ENCODE data around the gene ZNF559. TPM values are rescaled to one million over a fixed set of nuclear protein-coding genes. Genes with fewer than 3 reads are reported as not detected.
A peak's percentile ranks its signal among the peaks of the same experiment; 100 is the strongest.

The ZNF559 gene
- total RNA-seq, 2 donors from 2014 or later = 6.5 to 6.6 TPM

GRCh38 chr19:9306443-9306842 is 17.5 kb upstream of the ZNF559 start:
- 88 to 95% methylated on average over 1 of the region's 1 CpG for WGBS, 2 donors
- H3K4me3 ChIP-seq = no peak overlapping the region
- peaks cover 7% of the 10 kb centered on the region for H3K4me1 ChIP-seq
- no peak overlapping the region for H3K27ac ChIP-seq
- no peak for ATAC-seq
- TF ChIP-seq POLR2A (IDR thresholded peaks at IDR 0.05) (no peak), CTCF (IDR thresholded peaks at IDR 0.05) (no peak)
- no peak for DNase-seq
- intact Hi-C loops (cut with DNase I) = no loop called here
- peaks cover 0 to 10% (median 0%) of the 10 kb centered on the region in 3 donors for H3K9me3 ChIP-seq
- peaks cover 8% of the 10 kb centered on the region in 2 donors for H3K36me3 ChIP-seq (replicated peaks in 1 of 2; ENCODE audit: insufficient read depth in 1 of 2, low read depth in 2 of 2)
- no peaks in the 10 kb centered on the region for H3K27me3 ChIP-seq

- intact Hi-C loops (cut with DNase I) = no loop called here
These were observed 15.7 kb upstream of the ZNF559 start for GRCh38 chr19:9308091-9308770.

GRCh38 chr19:9309139-9309973 is 14.6 kb upstream of the ZNF559 start, which contains the start of gene ZNF699:
Gene ZNF699 (minus strand): TSS chr19:9309838. CDS start chr19:9305119, 4,719 bp downstream.
- Histone ChIP-seq H3K36me3 (replicated peaks in 1 of 2; ENCODE audit: insufficient read depth in 1 of 2, low read depth in 2 of 2) (peaks cover 0 to 2% of the 10 kb centered on the region in 2 donors), H3K27ac (peak within 1 kb of the TSS; percentile 84 to 88 (median 86)), H3K9me3 (peaks cover 0 to 9% (median 0%) of the 10 kb centered on the region in 3 donors), H3K4me1 (peaks cover 7% of the 10 kb centered on the region), H3K4me3 (peak within 1 kb of the TSS; percentile 43 to 78), H3K27me3 (no peaks in the 10 kb centered on the region)
- WGBS, 2 donors = 1 to 4% methylated on average over 27 to 59 of the region's 63 CpGs
- TF ChIP-seq CTCF (IDR thresholded peaks at IDR 0.05) (no peak), POLR2A (IDR thresholded peaks at IDR 0.05) (peak; percentile 32 to 78 (median 77))
- ATAC-seq = peak; percentile 96
- intact Hi-C loops (cut with DNase I) = no loop called here
- DNase-seq = peak; percentile 96 to 98 (median 98)

More at GRCh38 chr19:9308091-9308770, 15.7 kb upstream of the ZNF559 start:
- DNase-seq = no peak
- H3K4me1 ChIP-seq = peaks cover 7% of the 10 kb centered on the region
- H3K36me3 ChIP-seq (replicated peaks in 1 of 2; ENCODE audit: insufficient read depth in 1 of 2, low read depth in 2 of 2) = peaks cover 0 to 5% of the 10 kb centered on the region in 2 donors
- H3K27me3 ChIP-seq = no peaks in the 10 kb centered on the region
- 73 to 74% methylated on average over 10 of the region's 10 CpGs for WGBS, 2 donors
- H3K27ac ChIP-seq = no peak overlapping the region
- H3K9me3 ChIP-seq = peaks cover 0 to 4% (median 0%) of the 10 kb centered on the region in 3 donors
- no peak for TF ChIP-seq POLR2A (IDR thresholded peaks at IDR 0.05)
- no peak overlapping the region for H3K4me3 ChIP-seq
- no peak for ATAC-seq

- ATAC-seq = peak; percentile 78
- TF ChIP-seq CTCF (IDR thresholded peaks at IDR 0.05) (no peak), POLR2A (IDR thresholded peaks at IDR 0.05) (no peak)
- WGBS, 2 donors = 4 to 7% methylated on average over 13 of the region's 13 CpGs
- Histone ChIP-seq H3K9me3 (peaks cover 0 to 15% (median 0%) of the 10 kb centered on the region in 3 donors), H3K27me3 (no peaks in the 10 kb centered on the region), H3K27ac (peak overlapping the region; percentile 84 to 88 (median 86)), H3K4me1 (peaks cover 7% of the 10 kb centered on the region), H3K4me3 (peak overlapping the region; percentile 43 to 78), H3K36me3 (replicated peaks in 1 of 2; ENCODE audit: insufficient read depth in 1 of 2, low read depth in 2 of 2) (no peaks in the 10 kb centered on the region)
- intact Hi-C loops (cut with DNase I) = no loop called here
- peak; percentile 78 to 87 (median 82) for DNase-seq
These were observed 14.0 kb upstream of the ZNF559 start for GRCh38 chr19:9309974-9310446.

GRCh38 chr19:9313756-9314155 is 10.2 kb upstream of the ZNF559 start:
- ATAC-seq (no peak), DNase-seq (no peak)
- TF ChIP-seq POLR2A (IDR thresholded peaks at IDR 0.05) (no peak), CTCF (IDR thresholded peaks at IDR 0.05) (no peak)
- Histone ChIP-seq H3K27ac (no peak overlapping the region), H3K4me3 (no peak overlapping the region), H3K27me3 (no peaks in the 10 kb centered on the region), H3K36me3 (replicated peaks in 1 of 2; ENCODE audit: insufficient read depth in 1 of 2, low read depth in 2 of 2) (no peaks in the 10 kb centered on the region), H3K9me3 (peaks cover 0 to 36% (median 0%) of the 10 kb centered on the region in 3 donors), H3K4me1 (peaks cover 1% of the 10 kb centered on the region)
- intact Hi-C loops (cut with DNase I) = no loop called here
- 63 to 65% methylated on average over 4 of the region's 4 CpGs for WGBS, 2 donors
